Astrocyte (in vitro differentiated cells and primary cell): ENCODE results near the gene FSTL5.

Experiments used
- EZH2 ChIP-seq: IDR thresholded peaks from 2 replicates; pipeline ENCODE4 v1.6.1; 2012; ENCODE audit warnings: mild to moderate bottlenecking, low read length, inconsistent platforms; ENCODE audit not compliant: insufficient read depth
- TF ChIP-seq, protein P1 (sequence below): IDR thresholded peaks from 2 replicates; pipeline ENCODE4 v1.5.1; 2011; ENCODE audit warnings: low read depth, mild to moderate bottlenecking, inconsistent platforms, low read length, moderate library complexity; ENCODE audit not compliant: insufficient read depth

DNA sequence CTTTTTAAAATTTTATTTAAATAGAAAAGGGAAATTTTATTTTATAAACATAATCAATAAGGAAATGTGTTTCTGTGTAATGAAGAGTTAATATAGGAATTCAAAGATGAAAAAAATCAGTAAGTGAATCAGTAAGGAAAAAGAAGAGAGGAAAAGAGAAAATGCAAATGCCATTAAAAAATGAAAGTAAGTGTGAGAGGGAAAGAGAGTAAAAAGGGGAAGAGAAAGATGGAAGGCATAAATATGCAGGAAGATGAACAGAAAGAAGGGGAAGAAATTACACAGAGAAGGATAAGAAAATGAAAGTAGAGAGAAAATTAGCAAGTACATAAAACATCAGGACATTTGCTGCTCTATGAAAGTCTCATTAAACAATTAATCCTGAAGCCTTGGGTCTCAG, 349.9 kb downstream of the FSTL5 start:
- TF ChIP-seq, protein P1, sequence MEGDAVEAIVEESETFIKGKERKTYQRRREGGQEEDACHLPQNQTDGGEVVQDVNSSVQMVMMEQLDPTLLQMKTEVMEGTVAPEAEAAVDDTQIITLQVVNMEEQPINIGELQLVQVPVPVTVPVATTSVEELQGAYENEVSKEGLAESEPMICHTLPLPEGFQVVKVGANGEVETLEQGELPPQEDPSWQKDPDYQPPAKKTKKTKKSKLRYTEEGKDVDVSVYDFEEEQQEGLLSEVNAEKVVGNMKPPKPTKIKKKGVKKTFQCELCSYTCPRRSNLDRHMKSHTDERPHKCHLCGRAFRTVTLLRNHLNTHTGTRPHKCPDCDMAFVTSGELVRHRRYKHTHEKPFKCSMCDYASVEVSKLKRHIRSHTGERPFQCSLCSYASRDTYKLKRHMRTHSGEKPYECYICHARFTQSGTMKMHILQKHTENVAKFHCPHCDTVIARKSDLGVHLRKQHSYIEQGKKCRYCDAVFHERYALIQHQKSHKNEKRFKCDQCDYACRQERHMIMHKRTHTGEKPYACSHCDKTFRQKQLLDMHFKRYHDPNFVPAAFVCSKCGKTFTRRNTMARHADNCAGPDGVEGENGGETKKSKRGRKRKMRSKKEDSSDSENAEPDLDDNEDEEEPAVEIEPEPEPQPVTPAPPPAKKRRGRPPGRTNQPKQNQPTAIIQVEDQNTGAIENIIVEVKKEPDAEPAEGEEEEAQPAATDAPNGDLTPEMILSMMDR, result no peak
- no peak for TF ChIP-seq EZH2
